Measurements from ENCODE around the gene RFX6.

Gene RFX6

DNA sequence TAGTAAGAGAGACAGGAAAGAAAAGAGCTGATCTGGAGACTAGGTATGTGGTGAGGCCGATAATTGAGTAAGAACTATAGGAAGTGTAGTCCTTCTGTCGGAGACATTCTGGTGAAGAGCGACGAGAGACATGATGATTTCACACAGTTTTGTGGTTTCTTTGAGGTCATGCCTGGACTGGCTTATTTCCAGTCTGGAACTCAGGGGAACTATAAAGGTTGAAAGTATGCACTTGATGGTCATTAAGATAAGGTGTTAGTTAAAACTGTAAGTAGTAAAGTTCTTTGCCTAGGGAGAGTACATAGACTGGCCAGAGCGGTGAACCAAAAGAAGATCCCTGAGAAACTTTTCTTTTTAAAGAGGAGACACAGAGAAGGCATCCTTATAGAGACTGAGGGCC is 68.8 kb downstream of the RFX6 start:
- DNase-seq (ENCODE audit: low read depth), result no peak
- TF ChIP-seq, protein P1, sequence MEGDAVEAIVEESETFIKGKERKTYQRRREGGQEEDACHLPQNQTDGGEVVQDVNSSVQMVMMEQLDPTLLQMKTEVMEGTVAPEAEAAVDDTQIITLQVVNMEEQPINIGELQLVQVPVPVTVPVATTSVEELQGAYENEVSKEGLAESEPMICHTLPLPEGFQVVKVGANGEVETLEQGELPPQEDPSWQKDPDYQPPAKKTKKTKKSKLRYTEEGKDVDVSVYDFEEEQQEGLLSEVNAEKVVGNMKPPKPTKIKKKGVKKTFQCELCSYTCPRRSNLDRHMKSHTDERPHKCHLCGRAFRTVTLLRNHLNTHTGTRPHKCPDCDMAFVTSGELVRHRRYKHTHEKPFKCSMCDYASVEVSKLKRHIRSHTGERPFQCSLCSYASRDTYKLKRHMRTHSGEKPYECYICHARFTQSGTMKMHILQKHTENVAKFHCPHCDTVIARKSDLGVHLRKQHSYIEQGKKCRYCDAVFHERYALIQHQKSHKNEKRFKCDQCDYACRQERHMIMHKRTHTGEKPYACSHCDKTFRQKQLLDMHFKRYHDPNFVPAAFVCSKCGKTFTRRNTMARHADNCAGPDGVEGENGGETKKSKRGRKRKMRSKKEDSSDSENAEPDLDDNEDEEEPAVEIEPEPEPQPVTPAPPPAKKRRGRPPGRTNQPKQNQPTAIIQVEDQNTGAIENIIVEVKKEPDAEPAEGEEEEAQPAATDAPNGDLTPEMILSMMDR (IDR thresholded peaks at IDR 0.05; ENCODE audit: insufficient read depth, low read depth, low read length, missing control alignments), result no peak
- H3K4me3 ChIP-seq (ENCODE audit: low read depth, low read length), result no peak overlapping the region

DNA sequence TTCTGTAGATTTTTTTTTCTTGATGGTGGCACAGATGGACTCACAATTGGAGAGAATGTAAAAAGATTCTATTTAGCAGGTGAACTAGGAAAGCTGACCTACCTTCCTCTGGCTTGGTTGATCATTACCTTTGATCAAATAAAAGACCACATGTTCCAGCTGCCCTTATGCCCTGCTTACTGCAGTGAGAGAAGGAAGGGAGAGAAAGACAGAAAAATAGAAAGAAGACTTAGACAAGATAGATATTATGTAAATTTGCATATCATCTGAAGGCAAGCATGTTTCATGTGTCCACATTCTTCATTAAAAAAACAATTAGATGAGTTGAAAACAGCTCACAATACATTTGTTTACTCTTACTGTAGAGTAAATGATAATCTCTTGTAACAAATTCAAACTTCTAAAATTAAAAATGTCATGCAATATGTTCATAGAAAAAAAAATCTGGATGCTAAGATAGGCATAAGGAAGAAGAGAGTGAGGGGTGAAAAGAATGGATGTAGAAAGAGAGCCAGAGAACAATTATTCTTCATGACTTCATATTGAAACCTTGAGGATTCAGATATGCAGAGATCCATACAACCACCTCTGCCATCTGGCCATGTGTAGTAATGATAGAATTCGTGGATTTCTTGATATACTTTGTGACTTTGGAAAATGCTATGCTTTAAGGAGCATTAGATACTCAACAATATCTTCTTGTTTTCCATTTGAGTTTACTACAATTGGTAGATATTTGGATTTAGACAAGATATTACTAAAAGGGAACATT is 71.7 kb downstream of the RFX6 start:
- TF ChIP-seq, protein P1 (IDR thresholded peaks at IDR 0.05; ENCODE audit: insufficient read depth, low read depth, low read length, missing control alignments), result no peak
- DNase-seq (ENCODE audit: low read depth), result no peak
- no peak overlapping the region for H3K4me3 ChIP-seq (ENCODE audit: low read depth, low read length)

DNA sequence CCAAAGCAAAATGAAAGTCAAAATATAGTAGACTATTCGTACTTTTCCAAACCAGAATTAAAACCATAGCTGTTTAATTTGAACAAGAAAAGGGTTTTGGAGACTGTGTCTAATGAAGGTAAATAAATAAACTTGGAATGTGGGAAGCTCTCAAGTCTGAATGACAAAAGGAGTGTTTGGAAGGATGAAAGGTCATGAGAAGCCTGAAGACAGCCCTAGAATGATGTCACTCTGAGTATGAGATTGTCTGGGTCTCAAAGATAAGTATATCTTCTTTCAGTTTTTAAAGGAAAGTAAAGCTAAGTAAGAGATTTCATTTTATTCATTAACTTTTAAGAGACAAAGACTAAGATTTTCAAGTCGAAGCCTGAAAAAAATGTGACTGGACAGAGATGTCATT is 72.9 kb downstream of the RFX6 start:
- TF ChIP-seq, protein P1 (IDR thresholded peaks at IDR 0.05; ENCODE audit: insufficient read depth, low read depth, low read length, missing control alignments), result no peak
- DNase-seq (ENCODE audit: low read depth), result no peak
- no peak overlapping the region for H3K4me3 ChIP-seq (ENCODE audit: low read depth, low read length)

DNA sequence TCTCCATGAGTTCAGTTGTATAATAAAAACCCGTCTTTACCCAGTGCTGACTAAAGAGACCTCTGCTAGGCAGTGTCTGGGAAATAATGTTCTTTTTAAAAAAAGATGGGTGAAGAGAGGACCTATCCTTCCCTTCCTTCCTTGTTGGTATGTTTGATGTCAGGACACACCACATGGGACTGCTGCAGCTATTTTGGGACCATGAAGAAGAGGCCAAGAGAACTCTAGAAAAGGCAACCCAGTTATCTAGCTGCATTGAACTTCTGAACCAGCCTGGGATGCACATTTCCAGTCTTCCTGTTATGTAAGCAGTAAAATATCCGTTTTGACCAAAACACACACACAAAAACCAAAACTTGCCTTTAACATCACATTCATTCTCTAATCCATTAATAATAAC is 77.3 kb downstream of the RFX6 start:
- TF ChIP-seq, protein P1 (IDR thresholded peaks at IDR 0.05; ENCODE audit: insufficient read depth, low read depth, low read length, missing control alignments), result no peak
- no peak overlapping the region for H3K4me3 ChIP-seq (ENCODE audit: low read depth, low read length)
- no peak for DNase-seq (ENCODE audit: low read depth)

DNA sequence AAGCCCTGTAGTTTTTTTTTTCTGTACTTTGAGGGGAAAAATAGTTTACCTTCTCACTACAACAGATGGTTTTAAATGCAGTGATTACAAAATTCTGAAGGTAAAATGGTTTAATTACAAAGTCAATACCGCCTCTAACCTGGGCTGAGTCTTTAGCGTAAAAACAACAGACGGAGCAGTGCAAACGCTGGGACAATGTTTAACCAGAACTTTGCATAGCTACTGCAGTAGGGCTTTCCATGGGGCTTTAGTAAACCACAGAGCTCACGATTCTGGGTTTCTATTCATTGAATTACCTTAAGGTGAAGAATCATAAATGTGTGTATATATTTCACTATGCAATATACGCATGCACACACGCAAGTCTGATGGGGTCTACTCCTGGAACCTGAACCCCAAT is 77.9 kb downstream of the RFX6 start:
- DNase-seq (ENCODE audit: low read depth), result no peak
- TF ChIP-seq, protein P1 (IDR thresholded peaks at IDR 0.05; ENCODE audit: insufficient read depth, low read depth, low read length, missing control alignments), result no peak
- no peak overlapping the region for H3K4me3 ChIP-seq (ENCODE audit: low read depth, low read length)

DNA sequence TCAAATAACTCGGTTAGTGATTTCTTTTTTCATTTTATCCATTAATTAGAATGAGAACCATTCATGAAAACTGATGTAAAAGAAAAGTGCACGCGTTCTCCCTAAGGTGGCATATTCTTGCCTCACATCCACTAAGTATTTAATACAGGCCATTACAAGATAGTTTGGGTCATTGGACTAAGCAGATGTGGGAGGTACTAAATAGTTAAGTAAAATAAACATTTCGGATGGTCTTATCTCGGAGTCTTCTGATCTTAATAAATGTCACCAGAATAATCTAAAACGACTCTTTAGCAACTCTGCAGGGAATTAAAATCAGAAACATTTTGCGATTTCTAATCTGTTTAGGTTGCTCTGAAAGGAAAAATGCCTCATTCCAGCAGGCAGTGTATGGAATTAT is 78.7 kb downstream of the RFX6 start:
- H3K4me3 ChIP-seq (ENCODE audit: low read depth, low read length), result no peak overlapping the region
- DNase-seq (ENCODE audit: low read depth), result no peak
- TF ChIP-seq, protein P1 (IDR thresholded peaks at IDR 0.05; ENCODE audit: insufficient read depth, low read depth, low read length, missing control alignments), result no peak

DNA sequence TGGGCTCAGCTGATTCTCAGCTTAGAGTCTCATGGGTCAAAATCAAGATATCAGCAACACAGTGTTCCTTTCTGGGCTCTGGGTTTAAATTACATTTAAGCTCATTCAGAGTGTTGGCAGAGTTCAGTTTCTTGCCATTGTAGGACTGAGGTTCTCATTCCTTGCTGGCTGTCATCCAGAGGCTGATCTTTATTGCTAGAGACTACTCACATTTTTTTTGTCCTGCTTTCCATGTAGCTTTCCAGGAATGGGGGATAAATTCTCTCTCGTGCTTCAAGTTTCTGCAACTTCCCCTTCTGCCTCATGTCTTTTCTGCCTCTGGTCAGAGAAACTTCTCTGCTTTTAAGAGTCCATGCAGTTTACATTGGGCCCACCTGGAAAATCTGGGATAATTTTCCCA is 86.9 kb downstream of the RFX6 start:
- DNase-seq (ENCODE audit: low read depth), result no peak
- H3K4me3 ChIP-seq (ENCODE audit: low read depth, low read length), result no peak overlapping the region
- TF ChIP-seq, protein P1 (IDR thresholded peaks at IDR 0.05; ENCODE audit: insufficient read depth, low read depth, low read length, missing control alignments), result no peak

Measured in GM12865 (cell line).